ENCODE results near the gene ACVRL1.

ACVRL1 gene

DNA sequence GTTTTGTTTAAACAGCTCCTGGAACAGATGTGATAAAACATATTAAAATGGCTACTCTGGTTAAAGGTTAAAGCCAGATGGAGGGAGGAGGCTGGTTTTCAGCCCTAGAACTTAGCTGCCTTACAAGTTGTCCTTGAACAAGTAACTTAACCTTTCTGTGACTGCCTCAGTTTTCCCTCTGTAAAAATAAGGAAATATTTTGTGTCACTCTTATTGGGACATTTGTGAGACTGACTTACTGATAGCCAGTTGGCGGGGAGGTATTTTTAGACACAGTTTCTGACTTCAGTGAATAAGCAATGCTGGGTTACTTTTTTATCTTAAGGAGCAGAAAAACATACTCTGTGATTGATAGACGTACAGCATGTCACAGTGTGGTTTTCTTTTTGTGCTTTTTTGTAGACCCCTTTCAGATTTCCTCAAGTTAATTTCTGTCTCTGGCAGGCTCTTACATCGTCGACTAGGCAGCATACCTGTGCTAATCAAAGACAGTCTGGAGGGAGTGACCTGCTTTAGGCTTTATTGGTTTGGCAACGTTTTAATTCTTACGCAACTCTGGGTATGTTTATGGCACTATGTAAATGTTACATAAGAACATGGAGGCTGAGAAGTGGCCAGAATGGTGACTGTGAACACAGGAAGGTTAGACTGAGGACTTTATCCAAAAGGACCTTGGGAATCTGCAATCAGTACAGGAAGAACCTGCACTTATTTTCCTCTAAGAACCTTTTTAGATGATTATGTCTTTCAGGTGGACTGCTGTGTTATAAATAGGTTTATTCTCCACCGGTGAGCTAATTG is 47.5 kb downstream of the ACVRL1 start:
- TF ChIP-seq, protein P1, sequence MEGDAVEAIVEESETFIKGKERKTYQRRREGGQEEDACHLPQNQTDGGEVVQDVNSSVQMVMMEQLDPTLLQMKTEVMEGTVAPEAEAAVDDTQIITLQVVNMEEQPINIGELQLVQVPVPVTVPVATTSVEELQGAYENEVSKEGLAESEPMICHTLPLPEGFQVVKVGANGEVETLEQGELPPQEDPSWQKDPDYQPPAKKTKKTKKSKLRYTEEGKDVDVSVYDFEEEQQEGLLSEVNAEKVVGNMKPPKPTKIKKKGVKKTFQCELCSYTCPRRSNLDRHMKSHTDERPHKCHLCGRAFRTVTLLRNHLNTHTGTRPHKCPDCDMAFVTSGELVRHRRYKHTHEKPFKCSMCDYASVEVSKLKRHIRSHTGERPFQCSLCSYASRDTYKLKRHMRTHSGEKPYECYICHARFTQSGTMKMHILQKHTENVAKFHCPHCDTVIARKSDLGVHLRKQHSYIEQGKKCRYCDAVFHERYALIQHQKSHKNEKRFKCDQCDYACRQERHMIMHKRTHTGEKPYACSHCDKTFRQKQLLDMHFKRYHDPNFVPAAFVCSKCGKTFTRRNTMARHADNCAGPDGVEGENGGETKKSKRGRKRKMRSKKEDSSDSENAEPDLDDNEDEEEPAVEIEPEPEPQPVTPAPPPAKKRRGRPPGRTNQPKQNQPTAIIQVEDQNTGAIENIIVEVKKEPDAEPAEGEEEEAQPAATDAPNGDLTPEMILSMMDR (IDR thresholded peaks at IDR 0.05; ENCODE audit: extremely low read depth, missing control alignments): no peak
- DNase-seq (ENCODE audit: low spot score): no peak

DNA sequence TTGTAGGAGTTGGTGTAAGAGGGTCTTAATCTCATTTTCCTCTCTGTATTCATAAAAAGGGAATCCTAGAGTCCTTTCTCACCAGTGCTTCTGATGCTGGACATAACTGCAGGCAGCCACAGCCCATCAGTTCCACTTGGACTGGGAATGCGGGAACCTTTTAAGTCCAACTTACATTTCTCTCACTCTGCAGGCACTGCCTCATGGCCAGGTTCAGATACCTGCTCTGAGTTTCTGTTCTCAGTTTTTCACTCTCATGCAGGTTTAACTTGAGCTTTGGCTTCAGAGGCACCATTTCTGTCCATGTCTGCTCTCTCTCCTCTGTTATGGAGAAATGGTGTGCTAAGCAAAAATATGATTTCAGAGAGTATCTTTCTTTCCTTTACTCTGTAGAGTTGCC is 48.4 kb downstream of the ACVRL1 start:
- DNase-seq (ENCODE audit: low spot score): no peak
- TF ChIP-seq, protein P1 (IDR thresholded peaks at IDR 0.05; ENCODE audit: extremely low read depth, missing control alignments): no peak

DNA sequence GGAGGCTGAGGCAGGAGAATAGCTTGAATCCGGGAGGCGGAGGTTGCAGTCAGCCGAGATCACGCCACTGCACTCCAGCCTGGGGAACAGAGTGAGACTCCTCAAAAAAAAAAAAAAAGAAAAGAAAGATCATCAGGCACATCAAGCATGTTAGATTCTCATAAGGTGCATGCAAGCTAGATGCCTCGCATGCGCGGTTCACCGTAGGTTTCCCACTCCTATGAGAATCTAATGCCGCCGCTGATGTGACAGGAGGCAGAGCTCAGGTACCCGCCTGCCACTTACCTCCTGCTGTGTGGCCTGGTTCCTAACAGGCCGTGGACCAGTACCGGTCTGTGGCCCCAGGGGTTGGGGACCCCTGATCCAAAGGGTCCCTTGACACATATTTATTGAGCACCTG is 51.2 kb downstream of the ACVRL1 start:
- TF ChIP-seq, protein P1 (IDR thresholded peaks at IDR 0.05; ENCODE audit: extremely low read depth, missing control alignments): no peak
- no peak for DNase-seq (ENCODE audit: low spot score)

DNA sequence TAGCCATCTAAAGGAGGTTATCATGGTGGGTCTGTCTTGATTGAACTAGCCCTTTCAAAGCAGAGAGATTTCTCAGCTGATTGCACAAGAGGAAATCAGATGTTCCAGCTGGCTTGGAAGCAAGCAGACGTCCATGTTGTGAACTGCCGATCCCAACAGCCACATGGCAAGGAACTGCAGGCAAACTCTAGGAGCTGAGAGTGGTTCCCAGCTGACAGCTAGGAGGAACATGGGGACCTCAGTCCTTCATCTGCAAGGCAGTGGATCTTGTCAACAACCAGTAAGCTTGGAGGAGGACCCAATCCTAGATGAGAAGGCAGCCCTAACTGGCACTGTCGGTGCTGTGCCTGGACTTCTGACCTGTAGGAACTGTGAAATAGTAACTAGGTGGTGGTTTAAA is 51.9 kb downstream of the ACVRL1 start:
- TF ChIP-seq, protein P1 (IDR thresholded peaks at IDR 0.05; ENCODE audit: extremely low read depth, missing control alignments): no peak
- DNase-seq (ENCODE audit: low spot score): no peak

DNA sequence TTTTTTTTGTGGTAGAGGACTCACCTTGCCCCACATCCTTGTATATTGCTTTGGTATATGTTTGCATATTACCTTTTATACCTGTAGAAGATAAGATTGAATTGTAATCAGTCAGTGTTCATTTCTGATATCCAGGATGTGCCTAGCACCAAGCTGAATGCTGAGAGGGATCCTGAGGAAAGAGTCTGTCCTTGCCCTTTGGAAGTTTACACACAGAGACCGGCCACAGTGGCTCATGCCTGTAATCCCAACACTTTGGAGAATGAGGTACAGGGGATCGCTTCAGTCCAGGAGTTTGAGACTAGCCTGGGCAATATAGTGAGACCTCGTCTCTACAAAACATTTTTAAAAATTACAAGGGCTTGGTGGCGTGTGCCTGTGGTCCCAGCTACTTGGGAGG is 52.6 kb downstream of the ACVRL1 start:
- TF ChIP-seq, protein P1 (IDR thresholded peaks at IDR 0.05; ENCODE audit: extremely low read depth, missing control alignments): no peak
- no peak for DNase-seq (ENCODE audit: low spot score)

DNA sequence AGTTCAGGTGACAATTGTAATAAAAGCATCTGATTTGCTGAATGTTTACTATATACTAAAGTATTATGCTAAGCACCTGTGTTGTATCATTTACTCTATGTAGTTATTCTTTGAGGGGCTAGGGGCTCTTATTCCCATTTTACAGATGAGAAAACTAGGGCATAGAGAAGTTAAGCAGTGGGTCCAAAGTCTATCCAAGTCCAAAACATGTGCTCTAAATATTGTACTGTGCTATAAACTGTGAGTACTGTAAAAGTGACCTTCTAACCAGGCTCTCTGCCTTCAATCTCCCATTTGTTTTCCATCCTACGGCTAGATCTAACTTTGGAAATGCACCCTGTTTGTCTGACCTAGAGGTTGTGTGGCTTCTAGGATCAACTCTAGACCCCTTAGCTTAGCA is 53.2 kb downstream of the ACVRL1 start:
- TF ChIP-seq, protein P1 (IDR thresholded peaks at IDR 0.05; ENCODE audit: extremely low read depth, missing control alignments): no peak
- DNase-seq (ENCODE audit: low spot score): no peak

DNA sequence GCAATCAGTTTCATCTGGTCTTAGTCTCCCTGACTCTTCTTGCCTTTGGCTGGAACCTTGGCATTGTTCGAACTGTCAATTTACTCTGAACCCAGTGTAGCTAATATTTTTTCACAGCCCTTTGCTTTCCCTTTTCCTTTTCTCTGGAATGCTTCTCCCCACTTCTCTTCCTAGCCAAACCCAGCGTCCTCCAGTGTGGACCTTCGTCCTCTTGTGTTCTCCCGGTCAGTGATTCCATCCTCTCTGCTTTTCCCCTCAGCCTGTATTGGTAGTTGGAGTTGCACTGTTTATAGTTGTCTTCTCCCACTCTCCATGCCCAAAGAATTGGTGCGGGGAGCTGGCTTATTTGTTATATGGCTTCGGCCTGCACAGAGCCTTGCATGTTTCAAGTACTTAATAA is 53.6 kb downstream of the ACVRL1 start:
- DNase-seq (ENCODE audit: low spot score): no peak
- TF ChIP-seq, protein P1 (IDR thresholded peaks at IDR 0.05; ENCODE audit: extremely low read depth, missing control alignments): no peak
